CD4-positive, alpha-beta T cell treated with Interleukin-15 for 1 hour (primary cell): ENCODE data around the gene OSBPL5.

ENCODE experiments used
- DNase-seq: peaks from one replicate; pipeline ENCODE4 v3.0.0-alpha.2; 2020

The OSBPL5 gene

DNA sequence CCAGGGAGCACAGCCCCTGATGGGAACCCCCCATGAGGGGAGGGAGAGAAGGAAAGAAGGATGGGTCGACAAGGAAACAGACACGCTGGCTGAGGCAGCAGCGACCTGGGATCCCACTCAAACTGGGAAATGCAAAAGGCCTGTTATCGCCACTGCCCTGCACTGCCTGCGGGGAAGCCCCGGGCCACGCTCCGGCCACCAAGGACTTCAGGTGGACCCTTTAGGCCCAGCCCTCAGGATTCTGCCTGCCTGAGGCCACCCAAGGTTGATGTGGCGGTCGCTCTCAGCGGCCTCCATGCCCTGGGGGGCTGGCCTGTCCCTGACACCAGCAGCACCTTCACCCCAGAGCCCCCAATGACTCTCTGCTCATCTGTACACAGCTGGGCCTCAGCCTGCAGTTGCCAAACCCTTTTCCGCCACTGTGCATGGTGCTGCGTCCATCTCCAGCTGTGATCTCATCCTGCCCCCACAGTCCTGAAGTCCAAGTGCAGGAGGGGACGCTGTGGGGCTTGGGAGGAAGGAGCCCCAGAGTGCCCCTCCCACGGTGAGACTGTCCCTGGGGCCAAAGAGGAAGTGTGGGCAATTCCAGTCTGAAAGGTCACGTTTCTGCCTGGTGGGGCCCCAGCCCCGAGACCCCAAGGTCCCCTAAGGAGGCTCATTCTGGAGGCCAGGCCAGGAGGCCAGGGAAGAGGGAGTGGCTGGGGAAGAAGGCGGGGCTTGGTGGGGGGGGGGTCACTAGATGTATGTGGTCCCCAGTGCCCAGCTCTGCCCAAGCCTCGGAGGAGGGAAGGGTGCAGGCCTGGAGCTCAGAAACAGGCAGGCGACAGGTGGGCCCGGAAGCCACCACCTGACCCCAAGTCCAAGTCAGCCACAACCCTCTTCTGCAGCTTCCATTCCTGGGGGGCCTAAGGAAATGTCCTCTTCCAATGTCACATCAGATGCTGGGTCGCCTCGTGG, 31.6 kb downstream of the OSBPL5 start:
- DNase-seq: peak; percentile 21

DNA sequence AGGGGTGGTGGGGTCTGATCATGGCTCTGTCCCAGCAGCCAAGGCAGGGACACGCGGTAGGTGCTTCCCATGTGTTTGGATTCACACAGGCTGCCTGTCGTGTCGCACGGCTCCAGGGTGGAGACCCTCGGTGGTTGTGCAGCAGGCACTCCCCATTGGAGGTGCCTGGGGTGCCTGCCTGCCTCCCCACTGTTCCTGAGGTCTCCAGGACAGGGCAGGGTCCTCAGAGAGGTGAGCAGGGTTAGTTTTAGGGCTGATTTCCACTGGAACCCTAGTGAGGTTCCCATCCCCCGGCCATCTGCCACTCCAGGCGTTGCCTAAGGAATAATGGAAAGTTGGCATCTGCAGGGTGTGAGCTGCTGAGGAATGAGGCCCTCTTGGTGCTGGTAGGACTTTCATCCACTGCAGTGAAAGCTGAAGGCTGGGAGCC, 32.3 kb downstream of the OSBPL5 start:
- DNase-seq: peak; percentile 10

DNA sequence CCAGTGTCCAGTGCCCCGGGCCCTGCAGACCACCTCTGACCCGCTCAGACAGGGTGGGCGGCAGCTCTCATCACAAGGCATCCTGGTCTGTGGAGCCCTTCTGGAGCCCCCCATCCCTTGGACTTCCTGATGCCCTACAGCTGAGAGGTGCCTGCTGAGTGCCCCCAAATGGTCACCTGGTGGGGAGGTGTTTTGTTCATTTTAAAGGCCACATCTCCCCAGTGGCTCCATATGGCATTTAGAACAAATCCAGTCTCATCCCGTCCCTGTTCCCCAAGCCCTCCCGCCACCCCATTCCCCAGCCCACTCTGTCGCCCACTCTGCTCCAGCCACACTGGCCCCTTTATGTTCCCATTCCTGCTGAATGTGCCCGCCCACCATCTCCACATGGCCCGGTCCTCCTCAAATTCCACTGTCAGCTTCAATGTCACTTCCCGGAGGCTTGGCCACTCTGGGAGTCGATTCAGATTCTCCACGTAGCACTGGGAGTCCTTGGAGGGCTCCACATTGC, 32.8 kb downstream of the OSBPL5 start:
- peak; percentile 14 for DNase-seq

DNA sequence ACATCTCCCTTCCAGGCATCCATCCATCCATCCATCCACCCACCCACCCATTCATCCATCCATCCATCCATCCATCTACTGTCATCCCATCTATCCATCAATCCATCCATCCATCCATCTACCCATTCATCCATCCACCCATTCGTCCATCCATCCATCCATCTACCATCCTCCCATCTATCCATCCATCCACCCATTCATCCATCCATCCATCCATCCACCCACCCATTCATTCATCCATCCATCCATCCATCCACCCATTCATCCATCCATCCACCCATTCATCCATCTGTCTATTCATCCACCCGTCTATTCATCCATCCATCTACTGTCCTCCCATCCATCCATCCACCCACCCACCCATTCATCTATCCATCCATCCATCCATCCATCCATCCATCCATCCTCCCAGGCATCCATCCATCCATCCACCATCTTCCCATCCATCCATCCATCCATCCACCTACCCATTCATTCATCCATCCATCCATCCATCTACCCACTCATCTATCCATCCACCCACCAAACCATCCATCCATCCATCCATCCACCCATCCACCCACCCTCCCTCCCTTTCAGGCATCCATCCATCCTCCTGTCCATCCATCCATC, 33.7 kb downstream of the OSBPL5 start:
- no peak for DNase-seq

DNA sequence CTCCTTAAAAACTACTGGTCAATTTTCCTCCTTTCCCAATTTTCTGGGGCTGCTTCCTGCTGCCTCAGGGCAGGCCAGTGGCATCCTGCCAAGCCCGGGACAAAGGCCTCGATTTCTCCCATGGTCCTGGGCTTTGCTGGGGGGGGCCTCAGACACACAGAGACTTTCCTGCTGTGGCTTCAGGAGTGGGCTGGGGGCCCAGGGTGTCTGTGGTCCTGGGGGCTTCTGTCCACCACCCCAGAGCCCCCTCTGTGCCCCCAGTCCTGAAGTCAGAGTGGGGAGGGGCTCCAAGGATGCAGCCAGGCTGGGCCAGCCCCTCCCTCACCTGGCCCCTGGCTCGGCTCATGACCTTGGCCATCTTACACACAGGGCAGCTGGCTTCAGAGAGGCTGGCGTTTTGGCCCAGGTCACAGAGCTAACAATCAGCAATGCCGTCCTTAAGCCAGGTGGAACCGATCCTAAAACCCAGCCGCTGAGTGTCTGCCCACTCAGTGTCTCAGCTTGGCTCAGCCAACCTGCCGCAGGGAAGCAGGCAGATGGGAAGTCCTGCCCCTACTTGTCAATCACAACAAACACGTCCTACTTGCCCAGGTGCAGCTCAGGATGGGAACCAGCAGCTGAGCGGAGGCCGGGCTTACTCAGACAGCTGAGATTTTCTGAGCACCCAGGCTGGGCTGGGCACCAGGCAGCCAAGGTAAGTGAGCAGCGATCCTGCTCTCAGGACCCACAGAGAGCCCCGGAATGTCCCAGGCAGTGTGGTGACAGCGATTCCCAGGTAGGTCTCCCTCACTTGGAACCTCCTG, 34.6 kb downstream of the OSBPL5 start:
- peak; percentile 7 for DNase-seq

DNA sequence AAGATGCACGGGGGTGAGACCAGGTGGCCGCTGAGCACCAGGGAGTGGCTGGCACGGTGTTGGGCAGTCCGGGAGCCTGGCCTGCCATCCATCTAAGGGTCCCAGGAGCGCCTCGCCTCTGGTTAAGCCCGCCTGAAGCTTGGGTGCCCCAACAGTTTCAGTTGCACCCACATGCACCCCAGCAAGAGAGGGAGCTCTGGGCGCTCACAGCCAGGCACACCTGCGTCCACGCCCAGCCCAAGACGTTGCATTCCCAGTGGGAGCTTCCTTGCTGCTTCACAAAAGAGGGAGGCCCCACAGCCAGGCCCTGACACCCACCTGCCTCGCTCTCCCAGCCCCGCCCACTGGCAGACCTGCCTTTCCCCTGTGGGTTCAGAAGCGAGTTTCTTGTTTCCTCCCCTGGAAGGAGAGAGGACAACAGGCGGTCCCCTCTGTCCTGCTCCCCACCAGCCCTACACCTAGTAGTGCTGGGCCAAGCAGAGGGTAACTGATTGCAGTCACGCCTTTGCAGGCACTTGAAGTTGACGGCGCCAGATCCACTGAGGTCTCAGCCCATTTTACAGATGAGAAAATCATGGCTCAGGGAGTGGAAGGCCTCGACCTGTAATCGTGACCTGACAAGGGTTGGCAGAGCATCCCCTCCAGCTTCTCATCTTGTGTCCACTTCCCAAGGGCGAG, 35.4 kb downstream of the OSBPL5 start:
- peak; percentile 16 for DNase-seq

DNA sequence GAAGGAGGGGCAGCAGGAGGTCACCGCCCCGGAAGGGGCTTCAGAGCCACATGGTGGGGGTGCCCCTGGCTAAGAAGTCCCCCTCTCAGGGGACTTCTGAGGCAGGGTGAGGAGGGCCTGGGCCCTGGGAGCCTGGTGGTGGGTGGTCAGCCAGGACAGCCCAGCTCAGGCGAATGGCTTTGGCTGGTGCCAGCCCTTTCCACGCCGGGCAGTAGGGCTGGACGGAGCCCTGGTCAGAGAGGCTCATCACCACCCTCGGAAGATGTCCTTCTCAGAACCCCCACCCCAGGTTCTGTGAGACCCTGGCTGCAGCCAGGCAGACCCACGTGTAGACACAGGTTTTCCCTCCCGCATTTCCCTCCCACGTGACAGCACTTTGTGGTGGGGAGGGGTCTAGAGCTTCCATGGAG, 35.9 kb downstream of the OSBPL5 start:
- peak; percentile 4 for DNase-seq

DNA sequence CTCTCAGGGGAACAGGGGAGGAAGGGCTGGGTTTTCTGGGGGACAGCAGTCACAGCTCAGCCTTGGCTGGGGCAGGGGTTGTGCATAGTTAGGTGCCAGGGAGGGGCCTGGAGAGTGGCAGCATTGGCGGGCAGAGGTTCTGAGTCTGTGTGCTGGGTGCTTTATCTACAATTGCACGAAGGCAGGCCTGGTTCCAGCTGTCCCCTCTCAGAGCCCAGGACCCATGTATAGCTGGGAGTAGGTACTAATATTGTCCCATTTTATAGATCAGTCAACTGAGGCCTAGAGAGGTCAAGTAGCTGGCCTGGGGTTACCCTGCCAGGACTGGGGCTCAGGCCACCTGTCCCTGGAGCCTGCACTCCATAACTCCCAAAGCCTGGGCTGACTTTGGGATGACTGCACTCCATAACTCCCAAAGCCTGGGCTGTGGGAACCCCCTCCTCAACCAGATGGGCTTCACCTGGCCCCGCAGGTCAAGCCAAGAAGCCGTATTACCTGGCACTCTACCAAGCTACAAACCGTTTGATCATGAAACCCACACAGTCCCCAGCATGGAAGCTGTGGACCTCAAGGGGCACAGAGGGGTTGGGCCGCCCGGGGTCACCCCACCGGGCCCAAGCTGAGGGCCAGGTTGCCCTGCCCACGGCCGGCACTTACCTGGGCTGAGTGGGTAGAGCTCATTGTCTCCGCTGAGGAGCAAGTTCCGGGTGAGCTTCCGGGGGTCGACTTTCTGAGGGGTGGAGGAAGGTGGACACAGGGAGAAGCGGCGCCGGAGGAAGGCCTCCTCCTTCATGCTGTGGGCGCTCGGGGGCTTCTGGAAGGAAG, 36.5 kb downstream of the OSBPL5 start:
- peak; percentile 10 for DNase-seq

DNA sequence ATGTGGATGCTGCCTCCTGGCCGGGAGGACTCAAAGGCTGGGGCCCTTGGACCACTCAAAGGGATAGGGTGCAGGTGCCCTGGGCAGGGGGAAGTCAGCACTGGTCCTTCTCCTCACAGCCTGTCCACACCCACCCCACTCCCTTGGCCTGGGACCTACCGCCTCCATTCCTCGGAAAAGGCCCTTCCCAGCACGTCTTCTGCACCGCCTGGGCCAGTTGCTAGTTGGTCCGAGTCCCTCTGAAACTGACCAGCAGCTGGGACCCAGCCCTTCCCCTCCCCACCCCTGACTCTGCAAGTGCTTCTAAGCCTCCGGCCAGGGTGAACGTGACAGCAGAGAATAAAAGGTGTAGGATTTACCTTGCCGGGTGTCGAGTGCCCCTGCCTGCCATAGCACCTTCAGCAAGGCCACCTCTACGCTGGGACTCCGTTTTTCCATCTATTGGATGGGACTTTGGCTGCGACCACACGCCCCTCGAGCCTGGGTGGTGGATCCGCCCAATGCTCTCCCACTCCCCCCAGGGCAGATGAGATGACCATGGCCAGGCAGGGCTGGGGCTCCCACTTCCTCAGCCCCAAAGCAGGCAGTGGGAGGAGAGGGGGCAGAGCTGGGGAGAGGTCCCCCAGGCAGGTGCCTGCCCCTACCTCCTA, 37.3 kb downstream of the OSBPL5 start:
- peak; percentile 10 for DNase-seq

DNA sequence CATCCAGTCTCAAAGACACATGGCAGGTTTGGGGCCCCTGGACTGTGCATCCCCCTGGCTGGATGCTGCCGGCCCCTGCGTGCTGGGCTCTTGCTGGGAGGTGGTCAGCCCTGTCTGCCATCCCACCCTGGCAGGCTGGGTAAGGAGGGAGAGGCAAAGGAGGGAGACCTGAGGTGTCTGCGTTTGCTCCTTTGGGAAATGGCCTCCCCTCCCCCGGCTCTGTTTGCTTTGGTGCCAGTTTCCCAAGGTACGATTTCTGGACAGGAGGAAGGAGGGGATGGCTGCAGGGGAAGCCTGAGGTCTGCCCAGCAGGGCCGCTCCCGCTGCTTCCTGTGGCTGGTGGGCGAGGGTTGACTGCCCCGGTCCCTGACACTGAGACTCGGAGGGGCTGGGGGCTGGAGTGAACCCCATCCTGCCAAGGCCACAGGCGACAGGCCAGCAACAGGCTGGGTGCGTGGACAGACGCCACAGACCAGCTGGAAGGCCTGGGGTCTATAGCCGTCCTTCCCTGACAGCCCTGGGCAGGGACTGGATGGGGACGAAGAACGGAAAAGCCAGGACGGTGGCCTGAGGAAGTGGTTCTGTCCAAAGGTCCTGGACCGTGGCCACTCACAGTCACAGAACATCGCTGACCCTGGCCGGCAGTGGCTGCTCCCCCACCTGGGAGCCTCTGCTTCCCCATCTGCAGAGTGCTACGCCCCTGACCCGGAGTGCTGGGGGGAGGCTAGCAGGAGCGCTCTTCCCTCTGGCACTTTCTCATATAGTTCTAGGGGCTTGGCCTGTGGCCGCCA, 38.0 kb downstream of the OSBPL5 start:
- peak; percentile 10 for DNase-seq

DNA sequence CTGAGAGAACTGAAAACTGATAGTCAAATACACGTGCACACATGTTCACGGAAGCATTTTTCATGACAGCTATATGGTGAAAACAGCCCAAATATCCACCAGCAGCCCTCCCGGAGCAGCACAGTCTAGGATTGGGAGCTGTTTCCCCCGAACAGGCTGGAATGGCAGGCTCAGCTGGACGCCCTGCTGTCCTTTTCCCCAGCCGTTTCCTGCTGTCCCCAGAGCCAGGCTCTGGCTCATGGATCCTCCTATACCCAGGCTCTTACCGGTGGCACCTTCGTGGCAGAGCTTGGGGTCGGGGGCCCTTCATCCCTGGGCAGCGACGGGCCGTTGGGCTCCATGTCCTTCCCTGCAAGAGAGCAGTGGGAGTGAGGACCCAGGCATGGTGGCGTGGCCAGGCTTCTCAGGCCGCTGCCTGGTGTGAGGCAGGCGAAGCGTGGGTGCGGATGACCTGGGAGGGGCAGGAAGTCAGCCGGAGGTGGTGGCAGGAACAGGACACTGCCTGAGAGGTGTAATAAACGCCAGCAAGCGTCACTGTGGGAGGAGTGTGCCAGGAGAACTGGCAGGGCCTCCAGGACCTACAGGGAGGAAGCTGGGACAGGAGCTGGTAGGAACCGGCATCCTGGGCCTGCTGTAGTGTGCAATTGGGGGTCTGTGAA, 38.8 kb downstream of the OSBPL5 start:
- peak; percentile 1 for DNase-seq

DNA sequence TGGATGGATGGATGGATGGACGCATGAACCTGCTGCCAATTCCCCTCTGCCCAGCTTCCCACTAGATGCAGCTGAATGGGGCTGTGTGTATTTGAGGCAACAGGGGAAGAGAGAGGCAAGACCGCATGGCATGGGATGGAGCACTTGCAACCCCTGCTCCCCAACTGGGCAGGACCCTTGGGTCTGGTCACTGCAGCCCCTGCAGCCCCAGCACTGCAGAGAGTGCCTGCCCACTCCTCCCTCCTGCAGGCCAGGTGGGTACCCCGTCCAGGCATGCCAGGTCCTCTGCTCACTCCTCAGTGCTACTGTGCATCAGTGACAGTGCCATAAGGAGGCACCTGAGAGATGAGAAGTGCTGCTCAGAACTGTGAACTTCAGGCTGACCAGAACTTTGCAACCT, 40.3 kb downstream of the OSBPL5 start:
- peak; percentile 3 for DNase-seq

DNA sequence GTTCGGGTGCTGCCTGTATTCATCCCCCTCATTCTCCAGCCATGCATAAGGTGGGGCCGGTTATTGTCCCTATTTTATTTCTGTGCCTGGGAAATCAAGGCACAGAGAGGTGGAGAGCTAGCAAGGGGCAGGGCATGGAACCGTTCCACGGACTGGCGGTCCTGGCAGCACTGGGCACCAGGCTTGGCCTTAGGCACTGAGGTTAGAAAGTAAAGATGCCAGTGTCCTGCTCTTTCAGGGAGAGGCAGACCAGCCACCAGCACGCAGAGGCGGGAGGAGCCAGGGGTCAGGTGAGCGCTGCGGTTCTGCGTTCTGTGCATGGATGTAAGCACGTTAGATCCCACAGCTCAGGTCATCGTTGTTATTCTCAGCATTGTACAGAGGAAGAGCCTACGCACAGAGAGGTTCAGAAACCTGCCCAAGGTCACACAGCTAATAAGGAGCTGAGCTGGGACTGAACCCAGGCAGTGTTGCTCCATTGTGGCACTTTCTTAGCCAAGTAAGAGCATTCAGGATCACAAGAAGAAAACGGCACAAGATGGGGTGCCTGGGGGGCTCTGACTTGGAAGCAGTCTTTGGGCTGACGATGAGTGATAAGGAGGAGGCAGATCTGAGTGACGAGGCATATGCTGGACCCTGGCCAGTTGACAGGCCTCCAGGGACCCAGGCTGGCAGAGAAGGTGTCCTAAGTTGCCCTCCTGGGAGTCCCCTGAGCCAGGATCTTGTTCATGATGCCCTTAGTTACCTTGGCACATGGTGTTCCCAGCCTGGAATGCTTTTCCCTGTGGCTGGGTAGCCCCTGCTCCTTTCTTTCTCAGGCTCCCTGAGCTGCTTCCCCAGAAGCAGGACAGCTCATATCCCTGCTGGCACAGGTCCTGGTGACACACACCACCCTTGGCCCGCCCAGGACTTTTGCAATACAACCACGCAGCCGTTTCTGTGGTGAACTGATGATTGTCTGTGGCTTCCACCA, 41.1 kb downstream of the OSBPL5 start:
- DNase-seq: peak; percentile 40

DNA sequence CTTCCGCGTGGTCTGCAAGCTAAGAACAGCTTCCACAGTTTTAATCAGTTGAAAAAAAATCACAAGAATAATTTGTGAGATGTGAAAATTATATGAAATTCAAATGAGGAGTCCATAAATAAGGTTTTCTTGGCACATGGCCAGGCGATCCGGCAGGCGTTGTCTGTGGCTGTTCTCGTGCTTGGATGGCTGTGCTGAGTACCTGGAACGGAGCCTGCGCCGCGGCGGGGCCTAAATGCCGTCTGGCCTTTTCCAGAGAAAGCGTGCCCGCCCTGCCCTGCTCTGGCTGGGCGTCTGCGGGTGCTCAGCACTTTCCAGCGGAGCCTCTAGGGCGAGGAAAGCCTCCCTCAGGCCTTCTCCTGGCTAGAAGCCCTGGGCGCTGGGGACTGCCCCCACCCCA, 41.8 kb downstream of the OSBPL5 start:
- peak; percentile 11 for DNase-seq

DNA sequence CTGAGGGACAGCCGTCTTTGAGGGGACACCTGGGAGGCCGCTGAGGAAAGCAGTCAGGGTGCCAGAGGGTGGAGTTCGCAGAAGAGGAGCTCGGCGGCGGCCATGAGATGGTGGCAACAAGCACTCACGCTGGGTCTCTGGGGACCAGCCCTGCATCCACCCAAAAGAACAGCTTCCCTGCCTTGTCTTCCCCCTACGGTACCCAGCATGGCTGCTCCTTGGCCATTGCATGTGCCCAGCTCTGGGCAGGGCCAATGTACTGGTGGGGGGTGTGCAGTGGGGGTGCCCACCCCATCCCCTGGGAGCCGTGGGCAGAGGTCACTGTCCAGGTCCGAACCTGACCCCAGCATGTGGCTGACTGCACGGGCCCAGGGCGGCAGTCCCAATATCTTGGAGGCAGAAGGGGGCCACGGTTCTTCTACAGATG, 42.3 kb downstream of the OSBPL5 start:
- DNase-seq: peak; percentile 5

DNA sequence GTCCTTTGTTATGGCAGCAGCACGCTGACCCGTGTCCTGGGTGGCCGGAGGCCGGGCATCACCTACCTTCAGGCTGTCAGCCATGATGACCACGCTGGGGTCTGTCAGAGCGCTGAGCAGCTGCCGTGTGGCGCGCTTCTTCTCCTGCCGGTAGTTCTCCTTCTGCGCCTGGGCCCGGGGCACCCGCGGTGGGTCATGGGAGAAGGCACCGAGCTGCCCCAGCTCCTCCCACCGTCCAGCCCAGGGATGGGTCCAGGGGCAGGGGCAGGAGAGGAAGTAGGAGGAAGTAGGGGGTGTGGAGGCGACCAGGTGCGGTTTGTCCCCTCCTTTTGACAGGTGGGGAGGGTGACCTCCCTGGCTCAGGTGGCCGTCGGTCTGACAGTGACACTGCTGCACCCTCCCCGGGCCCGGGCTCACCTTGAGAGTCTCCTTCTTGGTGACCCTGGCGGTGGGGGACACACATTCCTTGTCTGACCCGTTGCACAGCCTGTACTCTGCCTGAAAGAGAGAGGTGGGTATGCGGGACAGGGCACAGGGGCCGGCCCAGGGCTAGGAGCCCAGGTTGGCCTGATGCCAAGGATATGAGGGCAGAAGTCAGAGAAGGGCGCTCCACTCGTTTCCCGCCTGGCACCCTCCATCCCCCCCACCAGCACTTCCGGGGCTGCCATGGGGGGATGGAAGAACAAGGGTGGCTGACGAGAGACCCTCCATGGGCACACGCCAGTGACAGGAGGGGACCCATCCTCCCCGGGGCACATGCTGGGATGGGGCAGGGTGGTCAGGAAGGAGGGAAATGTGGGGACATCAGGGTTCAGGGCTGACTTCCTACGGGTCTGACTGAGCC, 43.0 kb downstream of the OSBPL5 start:
- DNase-seq: peak; percentile 10

DNA sequence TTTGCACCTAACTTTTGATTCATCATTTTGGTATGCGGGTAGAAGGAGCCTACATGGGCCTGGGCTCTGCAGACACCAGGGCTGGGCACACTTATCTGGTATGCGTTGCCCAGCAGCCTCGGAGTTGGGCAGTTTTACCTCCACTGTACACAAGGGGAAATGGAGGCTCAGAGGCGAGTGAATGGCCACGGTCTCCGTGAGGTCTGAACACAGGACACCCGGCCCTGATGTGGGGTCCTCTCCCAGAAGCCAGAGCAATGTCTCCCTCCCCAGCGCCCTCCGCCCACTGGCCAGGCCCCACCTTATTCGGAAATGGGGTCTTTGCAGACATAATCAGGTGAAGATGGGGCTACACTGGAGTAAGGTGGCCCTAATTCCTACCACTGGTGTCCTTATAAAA, 43.7 kb downstream of the OSBPL5 start:
- DNase-seq: no peak
